Measurements from ENCODE around the gene PLXNB2.
"Not testable (repeated sequence)": the region's sequence is repeated elsewhere in the genome, so short reads cannot be mapped to it uniquely, and the experiment has no call there.

PLXNB2 gene

GRCh38 chr22:50306753-50307749, at the start of gene PLXNB2:
Gene PLXNB2, minus strand, starts transcription at chr22:50307646. Its CDS starts 17,062 bp downstream, at chr22:50290584.
- peak; percentile 33 to 35 for DNase-seq

DNA sequence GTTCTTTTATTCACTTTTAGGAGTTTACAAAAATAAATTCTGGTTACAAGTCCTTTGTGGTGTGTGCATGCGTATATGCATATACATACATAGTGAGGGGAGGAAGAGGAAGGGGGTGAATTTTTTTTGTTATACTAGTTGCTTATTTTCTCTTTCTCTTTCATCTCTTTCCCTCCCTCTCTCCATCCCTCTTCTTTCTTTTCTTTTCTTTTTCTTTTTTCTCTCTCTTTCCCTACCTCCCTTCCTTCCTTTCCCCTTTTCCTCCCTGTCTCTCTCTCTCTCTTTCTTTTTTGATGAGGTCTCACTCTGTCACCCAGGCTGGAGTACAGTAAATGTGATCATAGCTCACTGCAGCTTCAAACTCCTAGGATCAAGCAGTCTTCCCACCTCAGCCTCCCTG, 49.8 kb upstream of the PLXNB2 start:
- no peak for DNase-seq

- DNase-seq, result no peak
These were observed 48.7 kb upstream of the PLXNB2 start for GRCh38 chr22:50356186-50356585.

DNA sequence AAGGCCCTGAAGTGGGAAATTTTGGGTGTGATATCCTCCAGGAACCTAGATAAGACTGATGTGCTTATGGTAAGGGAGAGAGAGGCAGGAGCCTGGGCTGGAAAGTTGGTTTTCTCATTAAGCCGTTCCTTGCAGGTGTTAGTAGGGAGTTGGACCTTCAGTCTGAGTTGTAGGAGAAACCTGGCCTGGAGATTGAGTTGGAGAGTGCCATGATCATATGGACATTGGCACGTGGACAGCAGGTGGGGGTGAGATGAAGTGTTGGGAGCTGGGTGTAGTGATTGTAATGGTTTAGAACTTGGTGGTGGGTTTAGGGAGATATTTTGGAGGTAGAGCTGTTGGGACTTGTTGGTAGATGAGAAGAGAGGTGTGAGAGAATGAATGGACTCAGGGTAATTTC, 40.6 kb upstream of the PLXNB2 start:
- no peak for DNase-seq

DNA sequence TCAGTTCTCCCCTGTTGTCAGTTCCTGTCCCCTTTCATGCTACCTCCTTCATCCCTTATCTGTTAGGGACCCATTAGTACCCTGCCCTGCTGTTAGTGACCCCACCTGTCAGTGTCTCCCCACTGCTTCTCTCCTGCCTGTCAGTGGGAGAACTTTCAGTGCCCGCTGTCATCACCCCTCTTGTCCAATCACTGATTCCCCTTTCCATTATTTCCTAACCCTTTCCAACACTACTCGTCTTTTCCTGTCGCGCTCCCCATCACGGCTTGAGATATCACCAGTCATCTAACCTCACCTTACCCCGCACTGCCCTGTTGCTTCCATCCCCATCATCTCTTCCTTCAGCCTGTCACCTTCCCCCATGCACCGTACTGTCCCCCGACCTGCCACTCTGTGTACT, 39.7 kb upstream of the PLXNB2 start:
- no peak for DNase-seq

DNA sequence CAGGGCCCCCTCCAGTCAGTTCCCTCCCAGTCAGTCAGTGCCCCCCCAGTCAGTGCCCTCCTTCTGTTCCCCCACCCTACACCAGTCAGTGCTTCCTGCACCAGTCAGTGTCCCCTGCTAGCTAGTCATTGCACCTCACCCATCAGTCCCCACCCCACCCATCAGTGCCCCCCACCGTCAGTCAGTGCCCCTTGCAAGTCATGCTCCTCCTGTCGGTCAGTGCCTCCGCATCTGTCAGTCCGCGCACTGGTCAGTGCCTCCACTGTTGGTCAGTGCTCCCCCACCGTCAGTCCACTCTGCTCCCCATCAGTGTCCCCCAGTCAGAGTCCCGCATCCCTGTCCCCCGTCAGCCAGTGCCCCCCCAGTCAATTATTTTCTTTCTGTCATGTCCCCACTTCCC, 39.0 kb upstream of the PLXNB2 start:
- DNase-seq, result no peak

DNA sequence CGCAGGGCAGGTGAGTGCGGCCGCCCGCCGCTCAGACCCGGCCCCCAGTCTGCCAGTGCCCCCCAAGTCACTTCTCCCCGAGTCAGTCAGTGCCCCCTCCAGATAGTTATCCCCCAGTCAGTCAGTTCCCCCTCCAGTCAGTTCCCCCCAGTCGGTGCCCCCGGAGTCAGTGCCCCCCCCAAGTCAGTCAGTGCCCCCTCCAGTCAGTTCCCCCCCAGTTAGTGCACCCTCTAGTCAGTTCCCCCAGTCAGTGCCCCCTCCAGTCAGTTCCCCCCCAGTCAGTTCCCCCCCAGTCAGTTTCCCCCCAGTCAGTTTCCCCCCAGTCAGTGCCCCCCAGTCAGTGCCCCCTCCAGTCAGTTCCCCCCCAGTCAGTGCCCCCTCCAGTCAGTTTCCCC, 36.1 kb upstream of the PLXNB2 start:
- DNase-seq, result peak in 1 of 2 experiments; percentile 18

DNA sequence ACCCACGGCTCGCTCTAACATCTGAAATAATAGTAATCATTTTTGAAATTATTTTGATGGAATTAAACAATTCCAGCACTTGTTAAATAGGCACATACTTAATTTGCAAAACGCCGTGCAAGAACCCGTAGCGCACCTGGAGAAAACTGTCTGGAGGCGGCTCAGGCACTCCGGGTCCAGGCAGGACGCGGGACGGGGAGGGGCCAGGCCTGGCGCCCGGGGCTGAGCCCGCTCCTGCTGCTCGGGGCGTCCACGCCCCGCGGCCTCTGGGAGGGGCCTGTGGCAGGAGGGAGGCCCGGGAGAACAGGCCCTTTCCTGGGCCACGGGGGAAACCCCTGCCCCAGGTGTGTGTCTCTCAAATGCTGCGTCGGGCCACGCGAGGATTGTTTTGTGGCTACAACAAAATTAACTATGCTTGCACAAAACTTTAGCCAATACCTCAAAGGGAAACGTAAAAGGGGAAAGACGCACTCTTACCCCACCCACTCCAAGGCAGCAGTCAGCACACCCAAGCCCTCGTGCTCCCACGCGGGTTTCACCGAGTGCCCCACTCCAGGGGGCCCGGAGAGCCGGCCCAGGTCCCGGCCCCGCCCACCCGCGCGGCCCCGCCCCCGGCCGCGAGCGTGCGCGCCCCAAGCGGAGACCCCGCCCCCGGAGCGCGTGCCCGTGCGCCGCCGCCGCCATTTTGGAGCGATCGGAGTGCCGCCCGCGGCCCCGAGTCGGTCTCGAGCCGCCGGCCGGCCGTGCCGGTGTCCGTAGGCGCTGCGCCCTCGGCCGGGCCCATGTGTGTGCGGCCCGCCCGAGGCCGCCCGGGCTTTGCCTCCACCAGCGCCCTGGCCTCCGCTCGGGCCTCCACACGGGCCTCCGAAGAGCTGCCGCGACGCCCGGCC, 35.5 kb upstream of the PLXNB2 start, which contains the start of gene PPP6R2:
Gene PPP6R2, plus strand, starts transcription at position 677 of the 890 bp plus-strand sequence. CDS start 50,582 bp downstream, outside the sequence.
- peak; percentile 35 to 43 for DNase-seq

DNA sequence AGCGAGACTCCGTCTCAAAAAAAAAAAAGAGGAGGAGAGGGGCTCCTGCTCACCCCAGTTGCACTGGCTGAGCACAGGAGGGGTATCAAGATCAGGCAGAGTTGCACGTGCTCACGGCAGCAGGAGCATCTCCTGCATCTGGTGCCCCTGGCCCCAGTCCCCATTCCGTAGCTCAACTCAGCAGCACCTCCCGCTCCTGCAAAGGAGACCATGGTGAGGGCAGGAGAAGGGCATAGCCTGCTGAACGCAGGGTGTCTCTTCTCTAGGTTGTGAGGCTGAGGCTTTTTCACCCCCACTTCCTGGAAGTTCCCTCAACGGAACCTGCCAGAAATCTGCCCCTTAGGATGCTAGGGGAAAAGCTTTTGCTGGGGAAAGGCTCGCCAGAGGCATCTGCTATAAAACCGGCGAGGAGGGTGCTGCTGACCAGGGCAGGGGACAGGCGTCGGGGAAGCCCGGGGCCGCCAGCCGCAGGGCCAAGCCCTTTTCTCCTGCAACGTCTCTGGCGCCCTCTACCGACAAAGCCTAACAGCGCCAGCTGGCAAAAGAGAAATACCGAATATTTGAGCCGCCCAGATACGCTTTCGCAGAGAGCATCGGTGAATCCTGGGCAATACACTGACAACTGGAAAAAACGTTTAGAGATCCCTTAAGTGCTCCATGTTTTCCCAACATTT, 34.7 kb upstream of the PLXNB2 start:
- peak; percentile 79 to 82 for DNase-seq

DNA sequence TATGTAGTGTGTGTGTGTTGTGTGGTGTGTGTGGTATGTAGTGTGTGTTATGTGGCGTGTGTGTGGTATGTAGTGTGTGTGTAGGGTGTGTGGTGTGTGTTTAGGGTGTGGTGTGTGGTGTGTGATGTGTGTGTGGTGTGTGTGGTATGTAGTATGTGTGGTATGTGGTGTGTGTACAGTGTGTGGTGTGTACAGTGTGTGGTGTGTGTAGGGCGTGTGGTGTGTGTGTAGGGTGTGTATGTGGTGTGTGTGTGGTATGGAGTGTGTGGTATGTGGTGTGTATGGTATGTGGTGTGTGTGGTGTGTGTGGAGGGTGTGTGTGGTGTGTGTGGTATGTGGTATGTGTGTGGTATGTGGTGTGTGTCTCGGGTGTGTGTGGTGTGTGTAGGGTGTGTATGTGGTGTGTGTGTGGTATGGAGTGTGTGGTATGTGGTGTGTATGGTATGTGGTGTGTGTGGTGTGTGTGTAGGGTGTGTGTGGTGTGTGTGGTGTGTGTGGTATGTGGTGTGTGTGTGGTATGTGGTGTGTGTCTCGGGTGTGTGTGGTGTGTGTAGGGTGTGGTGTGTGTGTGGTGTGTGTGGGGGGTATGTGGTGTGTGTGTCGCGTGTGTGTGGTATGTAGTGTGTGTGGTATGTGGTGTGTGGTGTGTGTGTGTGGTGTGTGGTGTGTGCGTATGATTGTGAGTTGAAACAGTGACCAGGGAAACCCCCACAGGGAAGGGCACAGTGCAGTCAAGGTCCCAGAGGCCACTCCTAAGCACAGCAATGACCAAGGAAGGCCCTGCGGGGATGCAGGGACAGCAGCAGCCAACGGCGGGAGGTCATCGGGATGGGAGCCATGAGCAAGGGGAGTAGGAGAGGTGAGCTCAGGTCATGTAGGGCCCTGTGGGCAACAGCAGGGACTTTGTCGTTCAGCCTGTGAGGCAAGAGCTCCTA, 32.8 kb upstream of the PLXNB2 start:
- no peak for DNase-seq

- DNase-seq, result no peak
These were observed 31.5 kb upstream of the PLXNB2 start for GRCh38 chr22:50338860-50339462.

- DNase-seq, result no peak
These were observed 30.7 kb upstream of the PLXNB2 start for GRCh38 chr22:50338042-50338573.

DNA sequence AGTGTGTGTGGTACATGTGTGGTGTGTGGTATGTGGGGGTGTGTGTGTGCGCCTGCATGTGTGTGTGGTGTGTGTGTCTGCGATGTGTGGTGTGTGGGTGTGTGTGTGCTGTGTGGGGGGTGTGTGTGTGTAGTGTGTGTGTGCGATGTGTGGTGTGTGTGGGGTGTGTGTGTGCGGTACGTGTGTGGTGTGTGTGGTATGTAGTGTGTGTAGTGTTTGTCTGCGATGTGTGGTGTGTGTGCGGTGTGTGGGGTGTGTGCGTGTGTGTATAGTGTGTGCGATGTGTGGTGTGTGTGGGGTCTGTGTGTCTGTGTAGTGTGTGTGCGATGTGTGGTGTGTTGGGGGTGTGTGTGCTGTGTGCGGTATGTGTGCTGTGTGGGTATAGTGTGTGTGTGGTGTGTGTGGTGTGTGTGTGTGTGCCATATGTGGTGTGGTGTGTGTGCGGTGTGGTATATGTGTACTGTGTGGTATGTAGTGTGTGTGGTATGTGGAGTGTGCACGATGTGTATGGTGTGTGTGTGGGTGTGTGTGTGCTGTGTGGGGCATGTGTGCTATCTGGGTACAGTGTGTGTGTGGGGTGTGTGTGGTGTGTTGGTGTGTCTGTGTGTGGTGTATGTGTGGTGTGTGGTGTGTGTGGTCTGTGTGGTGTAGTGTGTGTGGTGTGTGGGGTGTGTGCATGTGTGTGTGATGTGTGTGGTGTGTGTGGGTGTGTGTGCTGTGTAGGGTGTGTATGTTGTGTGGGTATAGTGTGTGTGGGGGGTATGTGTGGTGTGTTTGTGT, 30.0 kb upstream of the PLXNB2 start:
- DNase-seq, result no peak

- not testable (repeated sequence) for DNase-seq
These were observed 27.0 kb upstream of the PLXNB2 start for GRCh38 chr22:50334433-50334832.

- no peak for DNase-seq
These were observed 21.8 kb upstream of the PLXNB2 start for GRCh38 chr22:50329236-50329635.

DNA sequence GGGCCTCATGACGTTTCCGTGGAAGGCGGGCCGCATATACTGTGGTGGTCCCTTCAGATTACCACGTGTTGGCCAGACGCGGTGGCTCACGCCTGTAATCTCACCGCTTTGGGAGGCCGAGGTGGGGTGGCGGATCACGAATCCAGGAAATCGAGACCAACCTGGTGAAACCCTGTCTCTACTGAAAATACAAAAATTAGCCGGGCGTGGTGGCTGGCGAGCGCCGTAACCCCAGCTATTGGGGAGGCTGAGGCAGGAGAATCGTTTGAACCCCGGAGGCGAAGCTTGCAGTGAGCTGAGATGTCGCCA, 20.2 kb upstream of the PLXNB2 start:
- DNase-seq, result no peak

DNA sequence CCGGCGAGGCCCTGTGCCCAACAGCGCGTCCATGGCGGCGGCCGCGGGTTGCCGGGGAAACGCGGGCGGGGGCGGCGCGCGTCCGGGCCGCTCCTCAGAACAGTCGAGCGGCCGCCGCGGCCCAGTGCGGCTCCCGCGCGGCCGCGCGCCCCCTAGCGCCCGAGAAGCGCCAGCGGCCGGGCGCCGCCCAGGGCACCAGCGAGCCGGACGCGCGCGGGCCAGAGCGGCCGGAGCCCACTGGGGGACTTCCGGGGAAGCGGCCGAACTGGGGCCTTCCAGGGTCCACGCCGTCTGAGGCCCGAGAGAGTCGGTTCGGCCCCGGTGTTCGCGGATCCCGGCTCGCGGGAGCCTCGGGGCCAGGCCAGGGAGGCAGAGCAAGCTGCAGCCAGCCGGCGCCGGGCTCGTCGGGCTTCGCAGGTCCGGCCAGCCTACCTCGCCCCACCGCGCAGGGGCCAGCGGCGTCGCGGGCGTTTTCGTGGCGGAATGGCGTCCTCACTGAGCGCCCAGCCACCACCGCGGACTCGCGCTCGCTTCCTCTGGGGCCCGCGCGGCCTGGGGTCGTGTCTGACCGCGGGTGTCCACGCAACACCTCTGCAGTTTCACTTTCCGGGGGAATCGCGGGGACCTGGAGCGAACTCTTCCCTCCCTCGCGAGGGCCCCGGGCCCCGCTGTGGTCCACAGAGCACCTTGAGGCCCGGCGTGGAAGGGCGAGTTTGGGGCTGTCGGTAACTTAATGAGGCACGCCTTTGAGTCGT, 19.7 kb upstream of the PLXNB2 start, which contains the start of gene DENND6B:
Gene DENND6B, minus strand, starts transcription at position 57 of the 755 bp plus-strand sequence. Its CDS starts 24 bp downstream, at position 33.
- peak; percentile 43 to 58 for DNase-seq

- DNase-seq, result no peak
These were observed 18.9 kb upstream of the PLXNB2 start for GRCh38 chr22:50326225-50326955.

Measured in Kasumi-1 (cell line).